ENCODE measurements around the gene EIF4G3.

GRCh38 chr1:21189906-21190500 is 13.3 kb upstream of the EIF4G3 start:
- no peak for TF ChIP-seq CTCF (IDR thresholded peaks at IDR 0.05)
- TF ChIP-seq POLR2A (IDR thresholded peaks at IDR 0.05) = no peak
- TF ChIP-seq POLR2AphosphoS5 (IDR thresholded peaks at IDR 0.05; ENCODE audit: insufficient read depth in 1 of 2, low read depth in 1 of 2) = no peak
